Upper lobe of left lung (tissue), 6 donors: ENCODE data around the gene TIMMDC1. TPM values are rescaled to one million over a fixed set of nuclear protein-coding genes. Genes with fewer than 3 reads are reported as not detected.
A peak's percentile ranks its signal among the peaks of the same experiment; 100 is the strongest.

Experiments used
- ATAC-seq, 2 donors: fragments of 200-7000 bp; cut with Tn5 transposase; one replicate each; pipeline ENCODE4 v1.9.1; 2022; ENCODE audit warnings: mild to moderate bottlenecking in 2 of 2, moderate library complexity in 2 of 2; ENCODE audit not compliant: low FRiP score in 2 of 2
- DNase-seq, 2 donors: peaks; one replicate each; pipeline ENCODE4 v3.0.0-alpha.2; 2019 to 2020
- H3K27ac ChIP-seq, 4 donors: fragments of 200-600 bp; sonication (generic); one replicate each; pipeline ENCODE4 v1.5.1; 2016 to 2019
- H3K27me3 ChIP-seq, 4 donors: fragments of 200-600 bp; sonication (generic); one replicate each; pipeline ENCODE4 v1.5.1; 2017 to 2019
- H3K36me3 ChIP-seq, 4 donors: fragments of 200-600 bp; sonication (generic); one replicate each; pipeline ENCODE4 v1.5.1; 2016 to 2019
- H3K4me1 ChIP-seq, 4 donors: fragments of 200-600 bp; sonication (generic); one replicate each; pipeline ENCODE4 v1.5.1; 2018 to 2019
- H3K4me3 ChIP-seq, 4 donors: fragments of 200-600 bp; sonication (generic); one replicate each; pipeline ENCODE4 v1.5.1; 2017 to 2019; ENCODE audit warnings: mild to moderate bottlenecking in 2 of 4, moderate library complexity in 1 of 4
- H3K9me3 ChIP-seq, 4 donors: fragments of 200-600 bp; sonication (generic); one replicate each; pipeline ENCODE4 v1.5.1; 2018 to 2019
- EP300 ChIP-seq, 4 donors: sonication (generic); formaldehyde crosslinking; IDR thresholded peaks; one replicate each; pipeline ENCODE4 v1.5.1; 2017; ENCODE audit warnings: antibody characterized with exemption in 4 of 4, control low read depth in 2 of 4
- POLR2A ChIP-seq, 4 donors: fragments of 450-650 bp; IDR thresholded peaks; one replicate each; pipeline ENCODE4 v1.5.1; 2016 to 2017; ENCODE audit warnings: antibody characterized with exemption in 4 of 4, mild to moderate bottlenecking in 2 of 4
- POLR2AphosphoS5 ChIP-seq, 2 donors: sonication (generic); formaldehyde crosslinking; IDR thresholded peaks; one replicate each; pipeline ENCODE4 v1.5.1; 2017; ENCODE audit warnings: antibody characterized with exemption in 2 of 2
- WGBS, 2 donors: methylation state at CpG; one replicate each; pipeline ENCODE4 v1.1.5; 2017 to 2018; 5-methylcytosine and 5-hydroxymethylcytosine counted together
- total RNA-seq, 6 donors: library from RNA; depleted of rRNA in 4 of 6; stranded (reverse); fragments of >200 nt in 4 of 6; gene quantifications; one replicate each; pipeline versions ENCODE4 v1.1.0 to v1.2.1, GENCODE V29; 2016 to 2021
- TF ChIP-seq, protein P1 (sequence below), 6 experiments: fragments of 450-650 bp in 4 of 6; fragments of 200-600 bp in 2 of 6; sonication (generic) in 2 of 6; IDR thresholded peaks; one replicate each; pipeline ENCODE4 v1.5.1; 2016 to 2019; ENCODE audit warnings: antibody characterized with exemption in 6 of 6
- donor health status: DM: no; HTN: no; CAD: no; lungs with moderate emphysema.
- donor health status: DM: no; HTN: yes; CAD: no; lungs with severe emphysema.

Gene TIMMDC1
- total RNA-seq, 6 donors from 2014 or later = 33.6 to 105 (median 52.8) TPM

DNA sequence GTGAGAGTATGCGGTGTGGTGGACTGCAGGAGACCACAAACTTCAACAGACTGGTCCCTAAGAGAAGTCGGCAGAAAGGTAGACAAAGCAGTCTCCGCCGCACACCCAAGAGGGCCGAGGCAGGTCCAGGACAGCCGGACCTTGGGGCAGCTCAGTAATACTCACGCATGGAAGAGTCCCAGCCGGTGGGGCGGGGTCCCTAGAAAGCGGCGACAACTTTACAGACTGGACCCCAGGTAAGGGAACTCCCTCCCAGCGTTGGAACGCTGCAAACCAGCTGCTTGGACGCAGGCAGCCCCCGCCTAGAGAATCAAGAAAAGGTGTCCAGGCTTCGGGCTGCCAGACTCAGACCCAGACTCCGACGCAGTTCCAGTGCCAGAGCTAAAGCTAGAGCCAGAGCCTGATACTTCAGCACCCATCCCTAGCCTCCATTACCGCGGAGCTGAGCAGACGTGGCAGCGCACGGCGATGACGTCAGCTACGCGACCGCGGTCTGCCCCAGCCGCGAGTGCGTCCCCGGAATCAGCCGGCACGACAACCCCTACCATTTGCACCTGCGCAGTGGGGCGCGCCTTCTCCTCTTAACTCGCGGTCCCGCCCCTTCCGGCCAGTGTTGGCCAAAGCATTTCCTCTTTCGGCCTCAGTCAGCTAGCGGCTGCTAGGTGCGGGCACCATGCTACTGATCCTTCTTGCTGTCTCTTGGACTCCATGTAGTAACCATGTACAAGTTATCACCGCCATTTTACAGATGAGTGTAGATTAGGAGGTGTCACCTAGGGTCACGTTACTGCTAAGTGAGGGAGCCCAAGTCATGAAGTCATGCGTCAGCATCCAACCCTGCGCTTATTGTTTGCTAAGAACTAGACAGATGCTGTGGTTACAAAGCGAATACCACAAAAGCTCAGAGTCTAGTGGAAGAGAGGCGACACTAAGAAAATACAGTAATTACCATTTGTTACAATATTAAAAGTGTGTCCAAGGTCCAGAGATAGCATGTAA, 34.9 kb upstream of the TIMMDC1 start, which contains the start of gene TMEM39A:
Gene TMEM39A, minus strand, starts transcription at position 445 of the 999 bp plus-strand sequence. CDS start 1,541 bp downstream, outside the sequence.
- 5% methylated on average over 37 to 50 of the region's 51 CpGs for WGBS, 2 donors
- Histone ChIP-seq H3K36me3 (peaks cover 1 to 36% (median 9%) of the 10 kb centered on the region in 4 donors), H3K4me1 (peaks cover 27 to 46% (median 34%) of the 10 kb centered on the region in 4 donors), H3K27ac (peak within 1 kb of the TSS; percentile 88 to 94 (median 92)), H3K27me3 (no peaks in the 10 kb centered on the region), H3K9me3 (no peaks in the 10 kb centered on the region), H3K4me3 (peak within 1 kb of the TSS; percentile 80 to 94 (median 88))
- peak; percentile 98 to 99 for ATAC-seq
- DNase-seq = peak; percentile 100
- TF ChIP-seq POLR2A (IDR thresholded peaks at IDR 0.05) = peak in 3 of 4 donors; percentile 87 to 95 (median 90)
- TF ChIP-seq POLR2AphosphoS5 (IDR thresholded peaks at IDR 0.05) = peak; percentile 98 to 99
- peak in 1 of 4 donors; percentile 83 for TF ChIP-seq EP300 (IDR thresholded peaks at IDR 0.05)
- TF ChIP-seq, protein P1, sequence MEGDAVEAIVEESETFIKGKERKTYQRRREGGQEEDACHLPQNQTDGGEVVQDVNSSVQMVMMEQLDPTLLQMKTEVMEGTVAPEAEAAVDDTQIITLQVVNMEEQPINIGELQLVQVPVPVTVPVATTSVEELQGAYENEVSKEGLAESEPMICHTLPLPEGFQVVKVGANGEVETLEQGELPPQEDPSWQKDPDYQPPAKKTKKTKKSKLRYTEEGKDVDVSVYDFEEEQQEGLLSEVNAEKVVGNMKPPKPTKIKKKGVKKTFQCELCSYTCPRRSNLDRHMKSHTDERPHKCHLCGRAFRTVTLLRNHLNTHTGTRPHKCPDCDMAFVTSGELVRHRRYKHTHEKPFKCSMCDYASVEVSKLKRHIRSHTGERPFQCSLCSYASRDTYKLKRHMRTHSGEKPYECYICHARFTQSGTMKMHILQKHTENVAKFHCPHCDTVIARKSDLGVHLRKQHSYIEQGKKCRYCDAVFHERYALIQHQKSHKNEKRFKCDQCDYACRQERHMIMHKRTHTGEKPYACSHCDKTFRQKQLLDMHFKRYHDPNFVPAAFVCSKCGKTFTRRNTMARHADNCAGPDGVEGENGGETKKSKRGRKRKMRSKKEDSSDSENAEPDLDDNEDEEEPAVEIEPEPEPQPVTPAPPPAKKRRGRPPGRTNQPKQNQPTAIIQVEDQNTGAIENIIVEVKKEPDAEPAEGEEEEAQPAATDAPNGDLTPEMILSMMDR (IDR thresholded peaks at IDR 0.05) = peak in 5 of 6 experiments; percentile 5 to 71 (median 56)

DNA sequence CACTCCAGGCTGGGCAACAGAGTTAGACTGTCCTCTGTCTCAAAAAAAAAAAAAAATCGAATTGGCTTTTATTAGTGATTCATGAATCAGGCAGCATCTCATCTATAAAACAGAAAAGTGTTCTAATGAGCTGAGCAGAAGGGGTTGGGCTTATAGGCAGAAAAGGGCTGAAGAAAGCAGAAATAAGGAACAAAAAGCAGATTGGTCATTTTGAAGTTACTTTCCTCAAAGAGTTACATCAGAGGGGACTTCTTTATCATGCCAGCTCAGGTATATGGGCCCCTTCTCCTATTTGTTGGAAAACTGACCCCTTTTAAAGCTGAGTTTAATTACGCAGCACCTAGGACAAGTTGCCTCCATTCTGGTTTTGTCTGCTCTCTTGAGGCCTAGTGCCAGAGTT, 30.3 kb upstream of the TIMMDC1 start:
- DNase-seq (no peak), ATAC-seq (no peak)
- WGBS, 2 donors = 88 to 94% methylated on average over 2 of the region's 2 CpGs
- Histone ChIP-seq H3K4me1 (peaks cover 9 to 36% (median 20%) of the 10 kb centered on the region in 4 donors), H3K4me3 (peak overlapping the region in 1 of 4 donors; percentile 95), H3K36me3 (peaks cover 4 to 17% (median 14%) of the 10 kb centered on the region in 4 donors), H3K9me3 (no peaks in the 10 kb centered on the region), H3K27ac (peak overlapping the region; percentile 79 to 86 (median 84)), H3K27me3 (no peaks in the 10 kb centered on the region)
- TF ChIP-seq POLR2AphosphoS5 (IDR thresholded peaks at IDR 0.05) = no peak

DNA sequence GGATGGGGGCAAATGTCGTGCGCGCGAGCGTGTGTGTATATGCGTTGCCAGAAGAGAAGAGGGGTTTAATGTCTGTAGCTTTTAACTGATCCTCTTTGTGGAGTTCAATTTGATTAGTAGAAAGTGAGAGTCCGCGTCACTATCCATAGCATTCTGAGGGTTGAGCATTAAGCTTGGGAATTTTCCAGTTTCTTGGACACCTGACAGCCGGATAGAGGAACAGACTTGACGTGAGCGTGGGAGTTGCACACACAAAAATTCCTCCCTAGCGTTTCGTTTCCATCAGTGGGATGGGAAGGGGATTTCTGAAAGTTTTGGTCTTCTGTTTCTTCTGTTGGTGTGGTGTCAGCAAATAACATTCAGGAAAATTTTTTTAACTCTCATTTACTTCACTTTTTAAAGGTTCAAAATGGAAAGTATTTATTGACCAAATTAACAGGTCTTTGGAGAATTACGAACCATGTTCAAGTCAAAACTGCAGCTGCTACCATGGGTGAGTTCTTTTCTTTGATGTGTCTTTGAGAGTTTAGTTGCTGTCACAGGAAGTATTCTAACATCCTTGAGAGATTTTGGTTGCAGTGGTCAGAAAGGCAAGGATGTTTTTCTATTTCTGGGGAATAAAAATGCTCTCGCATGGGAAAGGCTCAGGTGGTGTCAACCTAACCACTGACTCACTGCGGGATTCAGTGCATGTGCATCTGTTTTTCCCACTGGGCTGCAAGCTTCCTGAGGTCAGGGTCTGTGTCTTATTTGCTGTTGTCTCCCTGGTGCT, 28.7 kb upstream of the TIMMDC1 start:
- DNase-seq (no peak), ATAC-seq (no peak)
- H3K4me3 ChIP-seq = peak overlapping the region; percentile 93 to 98 (median 94)
- TF ChIP-seq POLR2A (IDR thresholded peaks at IDR 0.05) (no peak), EP300 (IDR thresholded peaks at IDR 0.05) (no peak), POLR2AphosphoS5 (IDR thresholded peaks at IDR 0.05) (no peak)
- TF ChIP-seq, protein P1 (IDR thresholded peaks at IDR 0.05) = no peak
- peaks cover 9 to 27% (median 15%) of the 10 kb centered on the region in 4 donors for H3K4me1 ChIP-seq
- no peaks in the 10 kb centered on the region for H3K27me3 ChIP-seq
- no peaks in the 10 kb centered on the region for H3K9me3 ChIP-seq
- H3K36me3 ChIP-seq = peaks cover 4 to 29% (median 14%) of the 10 kb centered on the region in 4 donors
- H3K27ac ChIP-seq = peak overlapping the region; percentile 79 to 86 (median 84)
- WGBS, 2 donors = 12 to 20% methylated on average over 11 to 16 of the region's 16 CpGs

DNA sequence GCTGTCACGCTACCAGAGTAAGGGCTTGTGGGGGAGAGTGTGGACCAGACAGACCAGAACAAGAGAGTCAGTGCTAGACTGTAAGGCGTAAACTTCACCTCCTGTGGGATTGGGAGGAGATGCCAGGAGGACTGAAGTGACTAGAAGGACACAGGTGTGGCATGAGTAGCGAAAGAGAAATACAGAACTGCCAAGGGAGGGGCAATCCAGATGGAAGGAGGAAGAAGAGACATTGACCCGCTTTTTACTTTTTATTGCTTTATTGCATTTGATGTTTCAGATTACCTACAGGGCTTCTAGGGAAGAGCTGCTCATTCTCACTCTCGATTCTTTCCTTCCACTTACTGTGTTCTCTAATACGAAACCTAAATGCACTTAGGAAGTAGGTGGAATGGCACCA, 27.5 kb upstream of the TIMMDC1 start:
- no peaks in the 10 kb centered on the region for H3K27me3 ChIP-seq
- 95 to 96% methylated on average over 6 of the region's 6 CpGs for WGBS, 2 donors
- H3K4me3 ChIP-seq = no peak overlapping the region
- no peak for ATAC-seq
- H3K36me3 ChIP-seq = peaks cover 4 to 36% (median 14%) of the 10 kb centered on the region in 4 donors
- DNase-seq = no peak
- no peak overlapping the region for H3K27ac ChIP-seq
- TF ChIP-seq, protein P1 (IDR thresholded peaks at IDR 0.05) = no peak
- TF ChIP-seq EP300 (IDR thresholded peaks at IDR 0.05) = no peak
- TF ChIP-seq POLR2A (IDR thresholded peaks at IDR 0.05) = no peak
- no peak for TF ChIP-seq POLR2AphosphoS5 (IDR thresholded peaks at IDR 0.05)
- H3K4me1 ChIP-seq = peaks cover 9 to 27% (median 15%) of the 10 kb centered on the region in 4 donors
- no peaks in the 10 kb centered on the region for H3K9me3 ChIP-seq
